Immature natural killer cell (primary cell): ENCODE measurements around the gene FAM217B. TPM values are rescaled to one million over a fixed set of nuclear protein-coding genes. Genes with fewer than 3 reads are reported as not detected.
A peak's percentile ranks its signal among the peaks of the same experiment; 100 is the strongest.
"Not testable (repeated sequence)": the region's sequence is repeated elsewhere in the genome, so short reads cannot be mapped to it uniquely, and the experiment has no call there.

Experiments used
- DNase-seq, 3 donors: peaks; one replicate each; pipeline ENCODE4 v3.0.0; 2022; ENCODE audit warnings: mixed read lengths in 1 of 3
- H3K27ac Mint-ChIP-seq, 6 donors: one replicate each; pipeline ENCODE4 v1.8.0; 2020; ENCODE audit warnings: mixed read lengths in 6 of 6, mild to moderate bottlenecking in 5 of 6, inconsistent platforms in 4 of 6, moderate library complexity in 3 of 6
- H3K27me3 Mint-ChIP-seq, 3 donors: one replicate each; pipeline ENCODE4 v1.8.0; 2020 to 2021; ENCODE audit warnings: low read depth in 3 of 3, mild to moderate bottlenecking in 3 of 3, mixed read lengths in 3 of 3, moderate library complexity in 3 of 3, inconsistent platforms in 1 of 3
- H3K36me3 Mint-ChIP-seq, 3 donors: one replicate each; pipeline ENCODE4 v1.8.0; 2020; ENCODE audit warnings: mixed read lengths in 3 of 3, inconsistent platforms in 2 of 3, mild to moderate bottlenecking in 2 of 3
- H3K4me1 Mint-ChIP-seq, 2 donors: one replicate each; pipeline ENCODE4 v1.8.0; 2020; ENCODE audit warnings: inconsistent platforms in 2 of 2, mild to moderate bottlenecking in 2 of 2, mixed read lengths in 2 of 2, moderate library complexity in 1 of 2
- H3K4me3 Mint-ChIP-seq, 5 donors: one replicate each; pipeline ENCODE4 v1.8.0; 2020; ENCODE audit warnings: mild to moderate bottlenecking in 5 of 5, mixed read lengths in 5 of 5, inconsistent platforms in 3 of 5, moderate library complexity in 3 of 5
- H3K9me3 Mint-ChIP-seq, 6 donors: one replicate each; pipeline ENCODE4 v1.8.0; 2020; ENCODE audit warnings: mild to moderate bottlenecking in 6 of 6, mixed read lengths in 6 of 6, inconsistent platforms in 4 of 6, moderate library complexity in 3 of 6
- polyA plus RNA-seq, 3 donors: library from polyadenylated mRNA; unstranded; fragments of 300-500 nt; fragmentation: Illumina TruSeq; gene quantifications; one replicate each; pipeline ENCODE4 v1.2.3, GENCODE V29; 2021

FAM217B gene
- polyA plus RNA-seq, 3 donors from 2014 or later, result 8.4 to 26.8 (median 25.6) TPM

- H3K9me3 Mint-ChIP-seq, result no peaks in the 10 kb centered on the region
- H3K4me3 Mint-ChIP-seq, result no peak overlapping the region
- H3K27me3 Mint-ChIP-seq, result peaks cover 0 to 5% (median 3%) of the 10 kb centered on the region in 3 donors
- DNase-seq, result no peak
- H3K4me1 Mint-ChIP-seq, result peaks cover 28 to 46% of the 10 kb centered on the region in 2 donors
- no peak overlapping the region for H3K27ac Mint-ChIP-seq
- H3K36me3 Mint-ChIP-seq, result peaks cover 9 to 24% (median 15%) of the 10 kb centered on the region in 3 donors
Measured at GRCh38 chr20:59944726-59945125, 4.5 kb downstream of the FAM217B start.

DNA sequence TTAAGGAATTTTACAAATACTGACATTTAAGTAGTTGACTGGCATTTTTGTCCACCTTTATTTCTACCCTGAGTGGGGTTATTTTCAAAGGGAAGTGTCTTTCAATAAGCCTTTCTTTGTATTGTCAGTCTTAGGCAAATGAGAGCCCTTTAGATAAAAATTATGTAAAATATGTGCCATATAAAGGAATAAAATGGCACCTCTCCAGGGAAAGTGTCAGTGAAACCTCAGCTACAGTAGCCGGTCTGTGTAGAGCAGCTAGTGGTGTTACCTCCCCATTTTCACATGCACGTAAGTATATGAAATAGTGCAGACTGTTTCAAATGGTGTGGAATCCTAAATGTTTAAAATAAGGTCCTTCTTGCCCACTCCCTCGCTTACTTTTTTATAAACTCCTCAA lies 5.0 kb downstream of the FAM217B start:
- Mint-ChIP-seq H3K27me3 (peaks cover 0 to 5% (median 0%) of the 10 kb centered on the region in 3 donors), H3K9me3 (no peaks in the 10 kb centered on the region), H3K36me3 (peaks cover 9 to 24% (median 15%) of the 10 kb centered on the region in 3 donors), H3K4me1 (peaks cover 25 to 42% of the 10 kb centered on the region in 2 donors), H3K4me3 (no peak overlapping the region), H3K27ac (no peak overlapping the region)
- DNase-seq, result no peak

DNA sequence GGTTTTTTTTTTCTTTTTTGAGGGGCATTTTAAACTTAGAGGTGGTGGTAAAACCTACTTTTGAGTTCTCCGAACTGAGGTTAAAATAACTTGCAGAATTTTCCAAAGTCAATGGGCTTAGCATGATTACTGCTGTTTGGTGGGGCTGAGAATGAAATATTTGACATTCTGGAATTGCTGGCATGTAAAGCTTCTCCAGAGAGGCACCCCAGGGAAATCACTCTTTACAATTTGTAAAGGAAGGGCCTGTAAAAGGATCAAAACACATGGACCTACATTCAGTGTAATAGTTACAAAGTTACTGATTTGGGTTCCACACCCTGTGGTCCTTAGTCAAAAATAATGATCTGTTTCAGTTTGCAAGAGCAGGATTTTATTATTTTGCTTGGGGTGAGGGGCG lies 5.5 kb downstream of the FAM217B start:
- Mint-ChIP-seq H3K27ac (no peak overlapping the region), H3K36me3 (peaks cover 9 to 24% (median 15%) of the 10 kb centered on the region in 3 donors), H3K9me3 (no peaks in the 10 kb centered on the region), H3K27me3 (peaks cover 0 to 3% (median 0%) of the 10 kb centered on the region in 3 donors), H3K4me3 (no peak overlapping the region), H3K4me1 (peaks cover 21 to 36% of the 10 kb centered on the region in 2 donors)
- DNase-seq, result no peak

DNA sequence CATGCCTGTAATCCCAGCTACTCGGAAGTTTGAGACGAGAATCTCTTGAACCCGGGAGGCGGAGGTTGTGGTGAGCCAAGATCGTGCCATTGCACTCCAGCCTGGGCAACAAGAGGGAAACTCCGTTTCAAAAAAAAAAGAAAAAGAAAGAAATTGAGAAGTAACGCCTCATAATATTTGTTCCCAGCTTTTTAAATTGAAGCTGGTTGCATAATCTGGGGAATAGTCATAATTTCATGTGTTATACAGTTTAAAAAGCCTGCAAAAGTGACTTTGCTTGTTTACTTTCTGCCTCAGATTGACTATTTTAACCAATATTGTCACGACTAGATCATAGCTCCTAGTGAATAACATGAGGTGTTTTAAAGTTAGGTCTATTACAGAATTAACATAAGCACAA lies 7.2 kb downstream of the FAM217B start:
- Mint-ChIP-seq H3K27me3 (no peaks in the 10 kb centered on the region), H3K4me1 (peaks cover 12 to 20% of the 10 kb centered on the region in 2 donors), H3K4me3 (no peak overlapping the region), H3K27ac (no peak overlapping the region), H3K36me3 (peaks cover 9 to 24% (median 17%) of the 10 kb centered on the region in 3 donors), H3K9me3 (no peaks in the 10 kb centered on the region)
- DNase-seq, result no peak

DNA sequence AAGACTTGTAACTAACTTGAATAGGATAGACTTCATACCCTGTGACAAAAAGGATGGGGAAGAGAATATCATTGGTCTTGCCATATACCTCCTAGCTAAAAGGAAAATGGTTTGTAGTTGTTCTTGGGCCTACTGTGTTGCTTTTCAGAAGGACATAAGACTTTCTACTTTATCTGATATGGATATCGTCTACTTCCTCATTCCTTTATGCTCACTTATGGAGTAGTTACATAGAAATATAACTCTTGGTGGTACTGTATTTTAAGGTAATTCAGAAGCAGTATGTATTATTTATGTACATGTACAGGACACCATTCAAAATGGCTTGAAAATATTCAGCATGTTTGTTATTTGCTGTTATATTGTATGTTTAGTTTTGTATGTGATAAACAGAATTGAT lies 8.0 kb downstream of the FAM217B start:
- peaks cover 9 to 25% (median 15%) of the 10 kb centered on the region in 3 donors for H3K36me3 Mint-ChIP-seq
- peaks cover 12 to 19% of the 10 kb centered on the region in 2 donors for H3K4me1 Mint-ChIP-seq
- peak overlapping the region in 5 of 6 donors; percentile 45 to 92 (median 64) for H3K27ac Mint-ChIP-seq
- no peak for DNase-seq
- no peak overlapping the region for H3K4me3 Mint-ChIP-seq
- no peaks in the 10 kb centered on the region for H3K27me3 Mint-ChIP-seq
- H3K9me3 Mint-ChIP-seq, result no peaks in the 10 kb centered on the region

DNA sequence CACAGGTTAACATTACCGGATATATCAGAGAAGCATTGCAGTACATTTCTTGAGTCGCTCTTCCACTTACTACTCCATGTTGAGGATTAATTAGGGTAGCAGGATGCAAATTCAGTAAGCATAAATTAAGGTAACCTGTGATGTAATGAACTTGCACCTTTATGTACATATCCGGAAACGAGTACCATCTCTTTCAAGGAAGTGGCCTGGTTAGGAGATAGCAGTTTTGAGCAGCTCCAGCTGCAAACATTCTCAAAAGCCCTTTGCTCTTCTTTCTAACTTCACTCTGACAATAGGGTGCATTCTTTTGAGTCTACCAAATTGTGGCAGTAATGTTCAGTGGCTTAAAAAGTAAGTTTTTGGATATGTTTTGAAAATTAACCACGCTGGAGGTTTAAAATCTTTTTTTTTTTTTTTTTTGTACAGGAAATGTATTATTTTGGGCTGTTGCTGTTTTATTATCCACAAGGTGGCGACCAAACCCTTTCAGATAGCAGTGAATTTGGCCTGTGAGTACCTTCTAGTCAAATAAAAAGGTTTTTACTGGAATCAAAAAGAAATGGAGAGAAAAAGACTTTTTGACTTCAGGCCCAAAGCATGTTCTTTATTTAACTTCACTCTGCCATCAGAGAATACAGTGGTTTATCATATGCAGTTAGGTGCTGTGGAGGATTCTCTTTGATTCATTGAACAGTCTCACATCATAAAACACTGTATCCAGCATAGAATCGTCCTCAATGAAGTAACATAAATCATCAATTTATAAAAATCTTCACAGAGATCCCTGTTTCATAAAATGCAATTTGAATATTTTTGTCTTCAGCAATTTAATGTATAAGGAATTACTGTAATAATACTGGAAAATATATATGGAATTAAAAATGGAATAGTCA lies 8.9 kb downstream of the FAM217B start:
- Mint-ChIP-seq H3K9me3 (no peaks in the 10 kb centered on the region), H3K27me3 (no peaks in the 10 kb centered on the region), H3K4me1 (peaks cover 12 to 19% of the 10 kb centered on the region in 2 donors), H3K36me3 (peaks cover 8 to 21% (median 10%) of the 10 kb centered on the region in 3 donors), H3K4me3 (peak overlapping the region; percentile 26 to 72 (median 65)), H3K27ac (peak overlapping the region; percentile 54 to 94 (median 90))
- peak; percentile 53 to 58 (median 56) for DNase-seq

- Mint-ChIP-seq H3K36me3 (peaks cover 0 to 13% (median 3%) of the 10 kb centered on the region in 3 donors), H3K27ac (peak overlapping the region in 3 of 6 donors; percentile 30 to 53 (median 34)), H3K4me1 (peaks cover 11 to 19% of the 10 kb centered on the region in 2 donors), H3K9me3 (no peaks in the 10 kb centered on the region), H3K4me3 (no peak overlapping the region), H3K27me3 (no peaks in the 10 kb centered on the region)
- DNase-seq, result no peak
Measured at GRCh38 chr20:59949911-59950310, 9.7 kb downstream of the FAM217B start.

DNA sequence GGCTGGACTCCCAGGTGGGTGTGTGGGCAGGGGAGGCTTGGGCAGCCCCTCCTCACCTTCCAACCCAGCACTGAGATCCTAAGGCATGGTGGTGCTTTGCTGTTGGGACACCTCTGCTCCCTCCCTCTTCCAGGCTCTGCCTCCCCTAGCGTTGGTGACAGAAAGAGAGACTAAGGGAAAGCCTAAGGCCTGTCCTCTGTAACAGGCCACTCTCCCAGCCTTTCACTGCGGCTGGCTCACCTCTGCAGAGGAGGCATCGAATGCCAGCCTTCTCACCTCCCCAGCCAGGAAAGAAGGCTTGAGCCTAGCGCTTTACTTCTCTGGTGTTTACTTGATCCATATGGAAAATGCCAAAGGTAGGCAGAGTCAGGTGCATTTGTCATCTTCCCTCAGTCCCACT lies 14.5 kb downstream of the FAM217B start:
- Mint-ChIP-seq H3K36me3 (peaks cover 0 to 4% (median 3%) of the 10 kb centered on the region in 3 donors), H3K27me3 (peaks cover 0 to 2% (median 0%) of the 10 kb centered on the region in 3 donors), H3K4me1 (no peaks in the 10 kb centered on the region), H3K27ac (peak overlapping the region in 1 of 6 donors; percentile 50), H3K9me3 (no peaks in the 10 kb centered on the region), H3K4me3 (no peak overlapping the region)
- no peak for DNase-seq

DNA sequence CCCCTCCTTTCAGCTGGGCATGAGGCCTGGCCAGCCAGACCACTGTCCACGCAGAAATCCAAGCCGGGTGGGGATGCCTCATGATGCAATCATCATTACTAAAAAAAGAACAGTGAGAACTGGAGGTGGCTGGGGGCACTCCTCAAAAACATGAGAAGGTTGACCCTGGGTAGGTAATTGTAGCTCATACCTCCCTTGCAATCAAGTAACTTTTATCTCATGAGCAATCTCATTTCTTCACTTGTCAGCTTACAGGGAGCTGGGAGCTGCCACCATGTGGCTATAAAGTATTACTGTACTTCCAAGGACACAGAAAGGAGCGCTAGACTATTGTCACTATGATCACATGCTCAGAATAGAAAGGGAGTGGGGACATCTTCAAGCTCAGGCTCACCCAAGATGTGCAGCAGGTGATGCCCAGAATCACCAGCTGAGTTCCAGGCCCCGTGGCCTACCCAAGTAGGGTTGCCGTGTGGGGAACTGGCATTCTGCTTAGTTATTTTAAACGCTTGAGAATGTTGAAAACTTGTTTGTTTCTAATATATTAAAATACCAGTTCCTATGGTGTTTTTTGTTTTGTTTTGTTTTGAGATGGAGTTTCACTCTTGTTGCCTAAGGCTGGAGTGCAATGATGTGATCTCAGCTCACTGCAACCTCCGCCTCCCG lies 15.1 kb downstream of the FAM217B start:
- no peak for DNase-seq
- H3K9me3 Mint-ChIP-seq, result no peaks in the 10 kb centered on the region
- H3K4me1 Mint-ChIP-seq, result no peaks in the 10 kb centered on the region
- H3K27ac Mint-ChIP-seq, result peak overlapping the region in 1 of 6 donors; percentile 50
- H3K27me3 Mint-ChIP-seq, result peaks cover 0 to 2% (median 0%) of the 10 kb centered on the region in 3 donors
- H3K36me3 Mint-ChIP-seq, result peaks cover 0 to 9% (median 6%) of the 10 kb centered on the region in 3 donors
- H3K4me3 Mint-ChIP-seq, result no peak overlapping the region

DNA sequence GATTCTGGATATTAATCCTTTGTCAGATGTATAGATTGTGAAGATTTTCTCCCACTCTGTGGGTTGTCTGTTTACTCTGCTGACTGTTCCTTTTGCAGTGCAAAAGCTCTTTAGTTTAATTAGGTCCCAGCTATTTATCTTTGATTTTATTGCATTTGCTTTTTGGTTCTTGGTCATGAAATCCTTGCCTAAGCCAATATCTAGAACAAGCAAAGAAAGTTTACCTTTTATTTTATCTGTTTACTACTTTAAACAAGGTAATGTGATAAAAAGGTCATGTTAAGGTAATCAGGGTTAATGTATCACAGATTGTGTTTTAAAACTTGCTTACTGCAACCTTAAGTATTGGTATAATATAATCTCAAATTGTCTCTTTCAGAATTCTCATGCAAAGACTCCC lies 17.4 kb downstream of the FAM217B start:
- not testable (repeated sequence) for H3K4me1 Mint-ChIP-seq, H3K27ac Mint-ChIP-seq, H3K4me3 Mint-ChIP-seq, H3K9me3 Mint-ChIP-seq, H3K27me3 Mint-ChIP-seq, DNase-seq
- H3K36me3 Mint-ChIP-seq, result peaks cover 8 to 16% (median 16%) of the 10 kb centered on the region in 3 donors

GRCh38 chr20:59958123-59958522 lies 17.9 kb downstream of the FAM217B start, which contains the start of gene CDH26:
CDH26 (plus strand) TSS chr20:59958423; CDS start chr20:59958727, 304 bp downstream.
- Mint-ChIP-seq H3K9me3 (no peaks in the 10 kb centered on the region), H3K27me3 (peaks cover 0 to 2% (median 0%) of the 10 kb centered on the region in 3 donors), H3K27ac (no peak within 1 kb of the TSS), H3K4me1 (no peaks in the 10 kb centered on the region), H3K4me3 (no peak within 1 kb of the TSS), H3K36me3 (peaks cover 8 to 16% (median 12%) of the 10 kb centered on the region in 3 donors)
- DNase-seq, result no peak

DNA sequence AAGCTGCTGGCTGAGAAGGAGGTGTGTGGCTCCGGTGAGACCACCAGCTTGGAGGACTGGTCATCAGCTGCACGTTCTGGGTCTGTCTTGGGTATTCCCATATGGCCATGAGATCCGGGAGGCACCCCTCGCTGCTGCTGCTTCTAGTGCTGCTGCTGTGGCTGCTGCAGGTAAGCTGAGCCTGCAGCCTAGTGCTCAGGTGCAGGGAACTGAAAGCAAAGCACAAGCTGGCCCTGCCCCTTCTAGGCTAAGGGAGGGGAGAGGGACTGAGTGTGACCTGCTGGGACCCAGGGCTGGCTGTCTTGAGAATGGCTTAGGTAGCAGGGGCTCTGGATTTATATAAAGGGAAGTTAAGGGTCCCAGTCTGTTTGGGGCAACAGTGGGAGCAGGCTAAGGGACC lies 18.4 kb downstream of the FAM217B start:
- Mint-ChIP-seq H3K9me3 (no peaks in the 10 kb centered on the region), H3K4me1 (no peaks in the 10 kb centered on the region), H3K4me3 (no peak overlapping the region), H3K27ac (no peak overlapping the region), H3K27me3 (peaks cover 0 to 2% (median 0%) of the 10 kb centered on the region in 3 donors), H3K36me3 (peaks cover 8 to 16% (median 12%) of the 10 kb centered on the region in 3 donors)
- DNase-seq, result no peak

DNA sequence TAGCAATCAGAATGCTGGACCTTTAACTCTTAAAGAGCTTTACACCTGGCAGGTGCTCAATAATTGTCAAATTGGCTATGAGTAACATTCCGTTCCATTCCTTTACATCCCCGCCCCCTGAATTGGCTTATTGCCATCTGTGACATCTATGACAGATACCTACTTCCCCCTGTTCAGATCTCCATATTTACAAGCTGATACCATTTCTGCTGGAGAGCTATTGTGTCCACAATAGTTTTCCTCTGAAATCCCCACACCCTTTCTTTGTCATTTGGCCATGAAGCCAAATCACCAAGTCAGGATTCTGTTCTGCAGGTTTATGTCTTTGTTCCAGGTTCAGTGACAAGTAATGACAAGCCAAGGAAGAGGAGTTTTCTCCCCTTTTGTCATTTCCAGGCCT lies 21.2 kb downstream of the FAM217B start:
- no peak overlapping the region for H3K4me3 Mint-ChIP-seq
- H3K36me3 Mint-ChIP-seq, result peaks cover 8 to 18% (median 12%) of the 10 kb centered on the region in 3 donors
- H3K4me1 Mint-ChIP-seq, result no peaks in the 10 kb centered on the region
- H3K9me3 Mint-ChIP-seq, result no peaks in the 10 kb centered on the region
- H3K27me3 Mint-ChIP-seq, result peaks cover 0 to 2% (median 0%) of the 10 kb centered on the region in 3 donors
- no peak for DNase-seq
- no peak overlapping the region for H3K27ac Mint-ChIP-seq

- H3K36me3 Mint-ChIP-seq, result peaks cover 8 to 18% (median 12%) of the 10 kb centered on the region in 3 donors
- DNase-seq, result no peak
- no peaks in the 10 kb centered on the region for H3K9me3 Mint-ChIP-seq
- no peaks in the 10 kb centered on the region for H3K4me1 Mint-ChIP-seq
- no peak overlapping the region for H3K27ac Mint-ChIP-seq
- H3K27me3 Mint-ChIP-seq, result no peaks in the 10 kb centered on the region
- H3K4me3 Mint-ChIP-seq, result no peak overlapping the region
Measured at GRCh38 chr20:59962155-59962554, 22.0 kb downstream of the FAM217B start.
